MM.1S (cell line): Measurements from ENCODE around the gene TRIM52.

Source experiments
- EZH2 ChIP-seq: fragments of 300-600 bp; sonication (generic); optimal IDR thresholded peaks from 2 replicates; pipeline ENCODE3; 2017; ENCODE audit warnings: low read depth, mild to moderate bottlenecking, antibody characterized with exemption, low read length, mixed read lengths
- TF ChIP-seq, protein P1 (sequence below): fragments of 300-600 bp; sonication (generic); IDR thresholded peaks from 2 replicates; pipeline ENCODE4 v1.5.1; 2016; ENCODE audit warnings: antibody characterized with exemption, low read length, mixed read lengths

DNA sequence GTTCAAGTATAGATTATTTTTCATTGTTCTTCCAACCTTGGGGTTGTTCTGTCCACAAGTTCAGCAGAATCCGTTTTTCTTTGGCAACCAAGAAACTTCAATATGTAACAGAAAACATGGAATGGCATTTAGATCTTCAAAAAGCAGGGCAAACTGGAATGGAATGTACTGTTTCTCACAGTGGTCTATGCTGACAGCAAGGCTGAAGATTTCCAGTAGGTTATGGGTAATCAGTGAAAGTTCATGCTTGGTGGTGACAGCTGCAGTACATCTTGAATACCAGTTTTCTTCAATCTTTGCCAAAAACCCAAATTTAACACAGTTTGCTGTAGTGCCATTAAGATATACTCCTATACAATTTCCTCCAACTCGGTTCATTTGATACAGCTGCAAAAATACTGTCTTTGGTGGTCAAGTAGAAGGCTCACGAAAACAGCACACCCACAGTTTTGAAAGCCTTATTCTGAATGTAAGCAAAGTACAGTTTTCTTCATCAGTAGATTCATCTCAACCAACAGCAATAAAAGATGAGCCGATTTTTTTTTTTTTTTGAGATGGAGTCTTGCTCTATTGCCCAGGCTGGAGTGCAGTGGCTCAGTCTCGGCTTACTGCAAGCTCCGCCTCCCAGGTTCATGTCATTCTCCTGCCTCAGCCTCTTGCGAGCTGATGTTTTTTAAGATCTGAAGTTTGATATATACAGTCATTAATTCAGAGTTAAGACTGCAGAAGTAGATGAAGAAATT lies 4.9 kb downstream of the TRIM52 start:
- TF ChIP-seq, protein P1, sequence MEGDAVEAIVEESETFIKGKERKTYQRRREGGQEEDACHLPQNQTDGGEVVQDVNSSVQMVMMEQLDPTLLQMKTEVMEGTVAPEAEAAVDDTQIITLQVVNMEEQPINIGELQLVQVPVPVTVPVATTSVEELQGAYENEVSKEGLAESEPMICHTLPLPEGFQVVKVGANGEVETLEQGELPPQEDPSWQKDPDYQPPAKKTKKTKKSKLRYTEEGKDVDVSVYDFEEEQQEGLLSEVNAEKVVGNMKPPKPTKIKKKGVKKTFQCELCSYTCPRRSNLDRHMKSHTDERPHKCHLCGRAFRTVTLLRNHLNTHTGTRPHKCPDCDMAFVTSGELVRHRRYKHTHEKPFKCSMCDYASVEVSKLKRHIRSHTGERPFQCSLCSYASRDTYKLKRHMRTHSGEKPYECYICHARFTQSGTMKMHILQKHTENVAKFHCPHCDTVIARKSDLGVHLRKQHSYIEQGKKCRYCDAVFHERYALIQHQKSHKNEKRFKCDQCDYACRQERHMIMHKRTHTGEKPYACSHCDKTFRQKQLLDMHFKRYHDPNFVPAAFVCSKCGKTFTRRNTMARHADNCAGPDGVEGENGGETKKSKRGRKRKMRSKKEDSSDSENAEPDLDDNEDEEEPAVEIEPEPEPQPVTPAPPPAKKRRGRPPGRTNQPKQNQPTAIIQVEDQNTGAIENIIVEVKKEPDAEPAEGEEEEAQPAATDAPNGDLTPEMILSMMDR, result no peak
- no peak for TF ChIP-seq EZH2
